Measurements from ENCODE around the gene C6orf132.

Gene C6orf132

GRCh38 chr6:42079941-42080464 lies 62.4 kb downstream of the C6orf132 start:
- in situ Hi-C loops (cut with MboI; ENCODE audit: low sequenced_read_pairs) = no loop called here

- in situ Hi-C loops (cut with MboI; ENCODE audit: low sequenced_read_pairs) = no loop called here
These were observed 64.0 kb downstream of the C6orf132 start for GRCh38 chr6:42078386-42078785.

GRCh38 chr6:42075159-42075838 lies 67.1 kb downstream of the C6orf132 start:
- in situ Hi-C loops (cut with MboI; ENCODE audit: low sequenced_read_pairs) = no loop called here

GRCh38 chr6:42073287-42073686 lies 69.1 kb downstream of the C6orf132 start:
- in situ Hi-C loops (cut with MboI; ENCODE audit: low sequenced_read_pairs) = no loop called here

GRCh38 chr6:42071881-42072583 lies 70.4 kb downstream of the C6orf132 start:
- in situ Hi-C loops (cut with MboI; ENCODE audit: low sequenced_read_pairs) = no loop called here

GRCh38 chr6:42068872-42069522 lies 73.4 kb downstream of the C6orf132 start:
- in situ Hi-C loops (cut with MboI; ENCODE audit: low sequenced_read_pairs) = no loop called here

- in situ Hi-C loops (cut with MboI; ENCODE audit: low sequenced_read_pairs) = no loop called here
These were observed 74.2 kb downstream of the C6orf132 start for GRCh38 chr6:42068173-42068572.

- in situ Hi-C loops (cut with MboI; ENCODE audit: low sequenced_read_pairs) = no loop called here
These were observed 76.2 kb downstream of the C6orf132 start for GRCh38 chr6:42066156-42066675.

GRCh38 chr6:42059743-42060142 lies 82.7 kb downstream of the C6orf132 start:
- in situ Hi-C loops (cut with MboI; ENCODE audit: low sequenced_read_pairs) = no loop called here

- in situ Hi-C loops (cut with MboI; ENCODE audit: low sequenced_read_pairs) = no loop called here
These were observed 88.8 kb downstream of the C6orf132 start for GRCh38 chr6:42053601-42054000.

GRCh38 chr6:42051268-42051653 lies 91.2 kb downstream of the C6orf132 start:
- in situ Hi-C loops (cut with MboI; ENCODE audit: low sequenced_read_pairs) = no loop called here

Measured in HL-60/S4 treated with retinoic acid at 250 ng/mL for 4 days and 3 days (cell line).